GM23338 (cell line): ENCODE measurements around the gene NT5M. TPM values are rescaled to one million over a fixed set of nuclear protein-coding genes. Genes with fewer than 3 reads are reported as not detected.

Source experiments
- ATAC-seq: fragments of 200-7000 bp; cut with Tn5 transposase; 3 replicates; pipeline ENCODE4 v1.9.1; 2020
- DNase-seq: peaks from one replicate; pipeline ENCODE4 v3.0.0-alpha.2; 2015; ENCODE audit warnings: low spot score
- H2AFZ ChIP-seq: fragments of 200-600 bp; sonication (generic); 2 replicates; pipeline ENCODE4 v1.8.0; 2016; ENCODE audit warnings: antibody characterized with exemption, mild to moderate bottlenecking, moderate library complexity
- H3F3A ChIP-seq: fragments of 200-600 bp; sonication (generic); replicated peaks from 2 replicates; pipeline ENCODE4 v1.8.0; 2017; ENCODE audit warnings: antibody characterized with exemption, mixed run types, low read depth
- H3K27ac ChIP-seq: fragments of 200-600 bp; sonication (generic); 2 replicates; pipeline ENCODE4 v1.6.1; 2016; ENCODE audit warnings: low read depth
- H3K27me3 ChIP-seq: fragments of 200-600 bp; sonication (generic); 2 replicates; pipeline ENCODE4 v1.8.0; 2016; ENCODE audit warnings: mild to moderate bottlenecking, mixed run types, moderate library complexity; ENCODE audit not compliant: insufficient read depth
- H3K36me3 ChIP-seq: fragments of 200-600 bp; sonication (generic); 2 replicates; pipeline ENCODE4 v1.8.0; 2016; ENCODE audit warnings: mild to moderate bottlenecking; ENCODE audit not compliant: insufficient read depth
- H3K4me1 ChIP-seq: fragments of 200-600 bp; sonication (generic); 2 replicates; pipeline ENCODE4 v1.8.0; 2016; ENCODE audit warnings: mild to moderate bottlenecking, moderate library complexity; ENCODE audit not compliant: insufficient read depth
- H3K4me2 ChIP-seq: fragments of 200-600 bp; sonication (generic); 2 replicates; pipeline ENCODE4 v1.7.1; 2017; ENCODE audit warnings: mixed run types
- H3K4me3 ChIP-seq: fragments of 200-600 bp; sonication (generic); 2 replicates; pipeline ENCODE4 v1.6.1; 2016; ENCODE audit warnings: mixed run types
- H3K79me2 ChIP-seq: fragments of 200-600 bp; sonication (generic); replicated peaks from 2 replicates; pipeline ENCODE4 v1.8.0; 2017; ENCODE audit warnings: mild to moderate bottlenecking; ENCODE audit not compliant: insufficient read depth
- H3K9me2 ChIP-seq: fragments of 200-600 bp; sonication (generic); 2 replicates; pipeline ENCODE4 v1.8.0; 2017; ENCODE audit not compliant: insufficient read depth
- H4K20me1 ChIP-seq: fragments of 200-600 bp; sonication (generic); replicated peaks from 2 replicates; pipeline ENCODE4 v1.8.0; 2017; ENCODE audit warnings: mild to moderate bottlenecking; ENCODE audit not compliant: insufficient read depth
- H3K27ac Mint-ChIP-seq: 2 replicates; pipeline ENCODE4 v1.8.0; 2020; ENCODE audit warnings: inconsistent platforms, mild to moderate bottlenecking, moderate library complexity, mixed read lengths
- H3K27me3 Mint-ChIP-seq: 3 replicates; pipeline ENCODE4 v1.8.0; 2022; ENCODE audit warnings: low read depth, mild to moderate bottlenecking, moderate library complexity, mixed read lengths, inconsistent platforms; ENCODE audit not compliant: insufficient read depth, poor library complexity
- H3K36me3 Mint-ChIP-seq: 3 replicates; pipeline ENCODE4 v1.8.0; 2021; ENCODE audit warnings: low read depth, mild to moderate bottlenecking, inconsistent platforms, moderate library complexity, mixed read lengths
- H3K4me1 Mint-ChIP-seq: 3 replicates; pipeline ENCODE4 v1.8.0; 2020; ENCODE audit warnings: mild to moderate bottlenecking, inconsistent platforms, mixed read lengths
- H3K4me3 Mint-ChIP-seq: 3 replicates; pipeline ENCODE4 v1.8.0; 2021; ENCODE audit warnings: moderate library complexity, mild to moderate bottlenecking, inconsistent platforms, mixed read lengths
- H3K9me3 Mint-ChIP-seq: 3 replicates; pipeline ENCODE4 v1.8.0; 2020; ENCODE audit warnings: moderate library complexity, mild to moderate bottlenecking, inconsistent platforms, mixed read lengths
- CREB1 ChIP-seq: fragments of 250-450 bp; sonication (Bioruptor Pico); IDR thresholded peaks from 2 replicates; pipeline ENCODE4 v1.5.0; 2020; ENCODE audit warnings: low read depth, mild to moderate bottlenecking, moderate library complexity
- CTCF ChIP-seq, 2 experiments: fragments of 200-600 bp in 1 of 2; sonication (generic) in 1 of 2; conservative IDR thresholded peaks; 2 replicates each; pipeline versions ENCODE4 v1.5.1 to v1.6.1; 2016 to 2017; ENCODE audit warnings: antibody characterized with exemption in 2 of 2, low read depth in 2 of 2, mild to moderate bottlenecking in 2 of 2, moderate library complexity in 1 of 2
- ETS1 ChIP-seq: IDR thresholded peaks from 2 replicates; pipeline ENCODE4 v1.6.1; 2016; ENCODE audit warnings: antibody characterized with exemption
- EZH2 ChIP-seq: fragments of 200-600 bp; sonication (generic); IDR thresholded peaks from one replicate; pipeline ENCODE4 v1.8.0; 2017; ENCODE audit warnings: antibody characterized with exemption, mild to moderate bottlenecking, low read depth; ENCODE audit not compliant: unreplicated experiment
- EZH2phosphoT487 ChIP-seq: fragments of 200-600 bp; sonication (generic); IDR thresholded peaks from one replicate; pipeline ENCODE4 v1.8.1; 2018; ENCODE audit warnings: antibody characterized with exemption; ENCODE audit not compliant: unreplicated experiment
- JUNB ChIP-seq: IDR thresholded peaks from one replicate; pipeline ENCODE4 v1.6.1; 2016; ENCODE audit warnings: antibody characterized with exemption; ENCODE audit not compliant: unreplicated experiment
- NANOG ChIP-seq: IDR thresholded peaks from 2 replicates; pipeline ENCODE4 v1.6.1; 2016; ENCODE audit warnings: antibody characterized with exemption, borderline replicate concordance
- POLR2AphosphoS5 ChIP-seq: IDR thresholded peaks from 2 replicates; pipeline ENCODE4 v1.6.1; 2016; ENCODE audit warnings: antibody characterized with exemption, low read depth
- REST ChIP-seq: IDR thresholded peaks from one replicate; pipeline ENCODE4 v1.6.1; 2018; ENCODE audit warnings: antibody characterized with exemption; ENCODE audit not compliant: unreplicated experiment
- STAT1 ChIP-seq: IDR thresholded peaks from one replicate; pipeline ENCODE4 v1.6.1; 2016; ENCODE audit warnings: antibody characterized with exemption; ENCODE audit not compliant: unreplicated experiment
- ZNF114 ChIP-seq: fragments of 250-450 bp; sonication (Bioruptor Pico); IDR thresholded peaks from 2 replicates; pipeline ENCODE4 v1.5.0; 2020; ENCODE audit warnings: mild to moderate bottlenecking, moderate library complexity
- ZNF331 ChIP-seq: fragments of 250-450 bp; sonication (Bioruptor Pico); IDR thresholded peaks from 2 replicates; pipeline ENCODE4 v1.5.0; 2020; ENCODE audit warnings: low read depth, mild to moderate bottlenecking, moderate library complexity
- ZNF462 ChIP-seq: fragments of 250-450 bp; sonication (Bioruptor Pico); IDR thresholded peaks from 2 replicates; pipeline ENCODE4 v1.5.0; 2020; ENCODE audit warnings: mild to moderate bottlenecking, moderate library complexity
- polyA plus RNA-seq: library from polyadenylated mRNA; unstranded; fragments of >200 nt; fragmentation: Nextera tagmentation; extraction: Ambion mirVana; gene quantifications from 2 replicates; pipeline ENCODE4 v1.2.1, GENCODE V29; 2016
- total RNA-seq: library from RNA; depleted of rRNA; stranded (reverse); fragments of >200 nt; shearing (Covaris generic); gene quantifications from 2 replicates; pipeline ENCODE4 v1.2.3, GENCODE V29; 2014

The NT5M gene
- total and polyA plus RNA-seq, 2 experiments from 2014 or later, result 6.0 to 10.6 TPM

GRCh38 chr17:17361543-17361866 lies 58.3 kb downstream of the NT5M start:
- H3K4me3 Mint-ChIP-seq, result no peak overlapping the region
- TF ChIP-seq REST (no peak), ETS1 (no peak), CREB1 (no peak), ZNF462 (CRISPR knock-in tag) (no peak), STAT1 (no peak), ZNF114 (CRISPR knock-in tag) (no peak), EZH2 (no peak), JUNB (no peak), POLR2AphosphoS5 (no peak), CTCF (conservative IDR thresholded peaks at IDR 0.05; ENCODE audit: low read depth in 2 of 2) (no peak), ZNF331 (CRISPR knock-in tag) (no peak), EZH2phosphoT487 (no peak), NANOG (no peak)
- H3K4me1 Mint-ChIP-seq, result peaks cover 12% of the 10 kb centered on the region
- H3K36me3 Mint-ChIP-seq, result no peaks in the 10 kb centered on the region
- no peak overlapping the region for H3K4me3 ChIP-seq
- DNase-seq (no peak), ATAC-seq (no peak)
- H3K4me1 ChIP-seq, result no peaks in the 10 kb centered on the region
- H4K20me1 ChIP-seq, result no peaks in the 10 kb centered on the region
- H3K27ac ChIP-seq, result no peak overlapping the region
- H3K9me3 Mint-ChIP-seq, result peaks cover 12% of the 10 kb centered on the region
- H3K27me3 ChIP-seq, result no peaks in the 10 kb centered on the region
- H3K79me2 ChIP-seq, result no peaks in the 10 kb centered on the region
- no peak overlapping the region for H2AFZ ChIP-seq
- peaks cover 7% of the 10 kb centered on the region for H3K27me3 Mint-ChIP-seq
- no peaks in the 10 kb centered on the region for H3K9me2 ChIP-seq
- no peak overlapping the region for H3K27ac Mint-ChIP-seq
- no peaks in the 10 kb centered on the region for H3F3A ChIP-seq
- H3K36me3 ChIP-seq, result no peaks in the 10 kb centered on the region
- no peak overlapping the region for H3K4me2 ChIP-seq
